HG03571 (cell line): ENCODE measurements around the gene NGEF.

Experiments
- ATAC-seq: cut with Tn5 transposase; IDR thresholded peaks from one replicate; pipeline ENCODE4 v1.9.1; 2021; ENCODE audit not compliant: unreplicated experiment

Gene NGEF

DNA sequence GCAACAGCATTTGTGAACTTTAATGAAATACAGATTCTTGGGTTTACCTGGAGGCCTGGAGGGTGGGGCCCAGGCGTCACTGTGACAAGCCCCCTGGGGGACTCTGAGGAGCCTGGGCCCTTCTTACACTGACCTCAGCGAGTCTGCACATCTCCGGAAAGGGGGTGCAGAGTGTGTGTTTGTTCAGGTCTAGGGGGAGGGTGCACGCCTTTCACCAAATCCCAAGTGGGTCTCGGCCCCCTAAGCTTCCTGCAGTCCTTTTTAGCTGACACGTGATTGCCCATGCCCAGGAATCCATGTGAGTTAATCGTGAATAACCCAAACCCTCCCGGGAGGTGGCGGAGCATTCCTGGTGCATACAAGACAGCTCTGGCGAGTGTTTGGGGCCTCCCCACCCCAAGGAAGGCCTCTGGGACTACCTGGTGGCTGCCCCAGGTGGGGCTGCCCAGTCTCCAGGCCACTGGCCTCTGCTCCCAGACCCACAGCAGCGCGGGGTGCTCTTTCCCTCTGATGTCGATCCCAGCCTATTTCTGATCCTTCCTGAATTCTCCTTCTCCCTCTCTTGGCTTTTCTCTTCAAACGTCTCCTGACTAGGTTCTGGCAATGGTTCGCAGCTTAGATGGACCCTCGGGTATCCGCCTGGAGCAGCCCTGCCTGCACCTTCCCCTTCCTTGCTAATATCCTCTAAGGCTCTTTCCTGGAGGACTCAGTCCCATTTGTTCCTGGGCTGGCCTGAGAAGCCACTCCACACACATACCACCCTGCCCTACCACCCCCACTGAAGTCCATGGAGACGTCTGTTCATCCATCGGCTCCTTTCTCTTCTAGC lies 10.0 kb downstream of the NGEF start:
- no peak for ATAC-seq

DNA sequence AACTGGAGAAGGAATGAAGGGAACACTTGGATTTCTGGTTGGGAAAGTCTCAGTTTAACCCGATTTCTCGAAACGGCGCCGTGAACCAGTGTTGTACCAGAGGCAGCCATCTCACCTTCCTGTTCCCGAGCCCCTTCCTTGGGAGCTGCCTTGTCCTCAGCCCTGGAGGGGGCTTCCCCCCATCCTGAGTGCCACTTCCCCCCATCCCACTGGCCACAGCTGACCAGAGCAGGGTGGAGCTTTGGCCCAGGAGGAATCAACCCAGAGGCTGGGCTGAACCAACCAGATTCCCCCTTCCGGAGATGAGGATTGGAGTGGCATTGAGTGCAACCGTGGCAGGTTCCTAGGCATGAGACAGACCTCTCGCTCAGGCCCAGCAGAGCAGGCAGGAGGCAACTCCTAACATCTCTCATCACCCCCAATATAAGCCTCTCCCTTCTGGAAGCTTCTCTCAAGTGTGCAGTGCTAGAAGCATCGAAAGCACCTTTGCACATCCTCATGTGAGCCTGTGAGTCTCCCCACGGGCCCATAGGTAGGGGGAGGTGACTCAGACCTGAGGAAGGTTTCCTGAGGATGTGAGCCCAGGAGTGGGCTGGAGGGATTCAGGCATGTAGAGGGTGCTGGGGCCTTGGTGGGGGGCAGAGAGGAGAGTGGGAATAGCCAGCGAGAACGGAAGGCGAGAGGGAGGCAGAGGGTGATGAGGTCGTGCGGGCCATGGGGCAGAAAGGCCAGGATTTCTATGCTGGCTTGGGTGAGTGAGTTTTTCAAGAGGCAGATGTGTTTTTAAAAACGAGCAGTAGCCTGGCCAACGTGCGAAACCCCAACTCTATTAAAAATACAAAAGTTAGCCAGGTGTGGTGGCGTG lies 11.9 kb downstream of the NGEF start:
- no peak for ATAC-seq

DNA sequence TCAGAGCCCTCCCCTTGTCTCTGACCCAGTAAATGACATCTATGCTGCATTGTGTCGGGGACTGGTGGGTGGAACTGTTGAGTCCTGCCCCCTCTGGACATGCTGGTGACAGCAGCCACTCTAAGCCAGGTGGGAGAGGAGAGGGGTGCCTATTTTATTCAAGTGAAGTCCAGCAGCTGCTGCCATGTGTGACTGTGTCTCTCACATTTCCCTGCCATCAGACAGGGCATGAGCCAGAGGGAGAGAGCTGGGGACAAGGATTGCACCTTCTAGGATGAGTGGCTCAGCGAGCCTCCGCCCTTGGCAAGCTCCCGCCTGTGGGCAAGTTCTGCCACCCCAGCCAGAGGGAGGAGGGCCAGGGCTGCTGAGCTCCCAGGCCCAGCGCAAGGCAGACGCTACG lies 13.7 kb downstream of the NGEF start:
- ATAC-seq = no peak

DNA sequence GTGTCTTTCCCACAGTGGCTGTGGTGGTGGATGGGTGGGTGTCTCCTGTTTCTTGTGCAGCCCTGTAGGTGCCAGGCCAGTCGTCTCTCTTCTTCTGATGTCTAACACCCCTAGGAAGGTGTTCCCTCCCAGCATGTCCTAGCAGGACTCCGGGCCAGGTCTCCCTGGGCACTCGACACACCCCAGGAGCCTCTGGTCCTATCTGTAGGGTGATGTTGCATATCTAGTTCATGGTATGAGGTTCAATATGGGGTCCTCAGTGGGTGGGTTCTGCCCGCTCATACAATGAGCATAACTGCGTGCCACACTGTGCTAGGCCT lies 14.4 kb downstream of the NGEF start:
- no peak for ATAC-seq

DNA sequence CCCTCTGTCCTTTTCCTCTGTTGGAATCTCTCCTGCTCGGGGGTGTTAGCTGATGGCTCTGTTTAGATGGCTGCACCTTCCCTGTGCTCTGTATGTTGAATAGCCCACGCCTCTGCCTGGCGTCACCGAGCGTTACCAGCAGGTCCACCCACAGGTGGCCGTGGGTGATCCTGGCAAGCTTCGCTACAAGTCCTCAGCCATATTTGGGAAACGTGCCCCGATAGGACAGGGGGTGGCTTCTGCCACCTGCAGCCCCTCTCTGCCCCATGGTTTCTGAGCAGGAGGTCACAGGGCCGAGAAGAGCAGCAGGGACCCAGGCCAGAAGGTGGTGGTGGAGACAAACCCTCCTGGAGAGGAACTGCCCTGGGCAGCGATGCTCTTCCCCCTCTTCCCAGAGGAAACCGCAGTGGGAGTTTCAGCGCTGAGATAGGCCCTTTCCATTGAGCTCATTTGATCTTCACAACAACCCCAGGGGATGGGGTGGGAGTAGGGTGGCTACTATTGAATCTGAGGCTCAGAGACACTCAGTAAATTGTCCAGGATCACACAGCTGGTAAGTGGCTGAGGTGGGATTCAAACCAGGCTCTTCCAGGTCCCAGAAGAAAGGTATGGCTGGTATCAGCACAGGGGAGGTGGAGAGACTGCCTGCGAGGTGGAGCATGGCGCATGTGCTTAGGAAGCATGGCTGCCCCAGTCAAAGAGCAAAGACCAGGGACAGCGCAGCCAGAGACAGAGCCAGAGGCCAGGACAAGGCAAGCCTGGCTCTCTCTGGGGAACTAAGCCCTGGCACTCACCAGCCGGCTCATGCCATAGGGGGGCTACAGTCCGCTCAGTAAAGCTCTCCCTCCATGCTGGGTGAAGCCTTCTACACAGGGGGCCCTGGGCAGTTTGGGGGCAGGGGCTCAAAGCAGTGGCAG lies 15.0 kb downstream of the NGEF start:
- no peak for ATAC-seq

DNA sequence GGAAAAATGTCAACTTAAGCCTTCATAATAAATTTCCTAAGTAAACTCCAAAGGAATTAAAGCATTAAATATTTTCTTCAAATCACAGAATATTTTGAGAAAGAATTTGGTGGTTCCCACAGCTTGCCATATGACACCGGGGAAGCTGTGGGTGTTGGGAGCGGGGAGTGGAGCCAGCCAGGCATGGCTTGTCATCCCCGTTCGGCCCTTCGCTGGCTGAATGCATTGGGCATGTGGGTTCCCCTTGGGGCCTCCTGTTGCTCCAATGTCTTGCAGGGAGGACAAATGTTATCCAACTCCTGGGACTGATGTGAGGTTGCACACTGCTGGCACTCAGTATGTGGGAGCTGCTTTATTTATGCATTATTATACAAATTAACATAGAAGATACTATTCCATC lies 18.6 kb downstream of the NGEF start:
- no peak for ATAC-seq

DNA sequence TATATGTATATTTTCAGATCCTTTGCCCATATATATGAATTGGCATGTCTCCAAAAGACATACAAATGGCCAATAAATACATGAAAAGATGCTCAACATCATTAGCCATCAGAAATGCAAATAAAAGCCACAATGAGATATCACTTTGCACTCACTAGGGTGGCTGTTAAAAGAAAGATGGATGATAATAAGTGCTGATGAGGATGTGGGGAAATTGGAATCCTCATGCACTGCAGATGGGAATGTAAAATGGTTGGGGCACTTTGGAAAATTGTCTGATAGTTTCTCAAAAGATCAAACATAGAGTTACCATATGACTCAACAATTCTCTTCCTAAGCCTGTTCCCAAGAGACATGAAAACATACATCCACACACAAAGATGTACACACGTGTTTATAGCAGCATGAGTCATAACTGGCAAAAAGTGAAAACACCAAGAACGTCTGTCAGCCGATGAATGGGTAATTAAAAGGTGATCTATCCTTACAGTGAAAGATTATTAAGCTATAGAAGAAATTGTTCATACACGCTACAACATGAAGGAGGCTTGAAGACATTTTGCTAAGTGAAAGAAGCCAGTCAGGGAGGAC lies 19.7 kb downstream of the NGEF start:
- no peak for ATAC-seq

DNA sequence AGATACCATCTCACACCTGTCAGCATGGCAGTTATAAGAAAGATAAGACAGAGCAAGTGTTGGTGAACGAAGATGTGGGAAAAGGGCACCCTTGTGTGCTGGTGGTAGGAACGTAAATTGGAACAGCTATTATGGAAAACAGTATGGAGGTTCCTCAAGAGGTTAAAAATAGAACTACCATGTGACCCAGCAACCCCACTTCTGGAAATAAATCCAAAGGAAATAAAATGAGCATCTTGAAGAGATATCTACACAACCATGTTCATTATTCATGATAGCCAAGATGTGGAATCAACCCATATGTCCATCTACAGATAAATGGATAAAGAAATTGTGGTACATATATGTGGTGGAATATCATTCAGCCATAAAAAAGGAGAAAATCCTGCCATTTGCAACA lies 26.9 kb downstream of the NGEF start:
- ATAC-seq = no peak

DNA sequence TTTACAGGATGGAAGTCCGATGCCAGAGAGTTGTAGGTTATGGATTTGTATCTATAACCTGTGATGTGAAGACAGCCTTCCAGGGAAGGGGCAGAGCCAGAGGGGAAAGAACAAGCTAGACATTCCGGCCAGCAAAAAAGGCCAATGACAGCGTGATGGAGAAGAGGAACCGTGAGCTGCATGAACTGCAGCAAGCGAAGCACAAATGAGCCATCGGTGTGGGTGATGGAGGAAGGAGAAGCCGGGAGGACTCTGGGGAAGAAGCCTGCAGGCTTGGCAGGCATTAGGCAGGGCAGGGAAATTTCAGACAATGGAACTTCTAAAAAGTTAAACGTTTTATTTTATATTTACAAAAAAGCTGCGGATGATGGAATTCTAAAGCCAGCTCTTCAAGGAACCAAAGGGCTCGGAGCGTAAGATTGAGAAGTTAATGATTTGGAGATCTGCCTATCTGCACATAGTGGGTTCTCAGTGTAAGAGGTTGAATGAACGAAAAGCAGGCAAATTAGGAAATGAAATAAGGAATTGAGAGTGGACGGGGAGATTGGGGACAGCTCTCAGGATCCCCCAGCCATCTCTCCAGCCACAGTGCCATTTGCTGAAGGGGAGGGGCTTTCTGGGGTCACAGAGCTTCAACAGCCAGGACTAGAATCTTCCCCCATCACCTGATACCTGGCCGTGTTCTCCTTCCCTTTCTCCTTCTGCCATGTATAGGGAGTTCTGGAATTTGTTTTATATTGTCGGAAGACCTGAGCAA lies 28.4 kb downstream of the NGEF start:
- no peak for ATAC-seq

DNA sequence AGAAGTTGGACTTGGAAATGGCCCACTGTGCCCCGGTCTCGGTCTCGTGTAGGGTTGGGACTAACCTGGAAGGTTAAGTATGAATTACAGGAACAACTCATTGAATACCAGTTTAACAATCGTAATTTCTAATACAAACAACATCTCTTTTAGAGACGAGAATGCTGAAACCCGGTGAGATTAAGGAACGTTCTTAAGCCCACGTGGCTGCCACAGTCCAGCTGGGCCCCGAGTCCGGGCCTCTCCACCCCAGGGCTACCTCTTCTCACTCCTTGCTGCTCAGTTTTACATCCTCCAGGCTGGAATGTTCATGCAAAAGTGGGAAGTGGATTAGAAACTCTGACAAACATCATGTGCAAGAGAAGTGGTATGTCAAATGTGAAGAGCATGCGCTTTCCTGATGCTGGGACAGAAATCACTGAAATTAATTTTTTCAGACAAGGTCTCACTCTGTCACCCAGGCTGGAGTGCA lies 29.4 kb downstream of the NGEF start:
- ATAC-seq = no peak

DNA sequence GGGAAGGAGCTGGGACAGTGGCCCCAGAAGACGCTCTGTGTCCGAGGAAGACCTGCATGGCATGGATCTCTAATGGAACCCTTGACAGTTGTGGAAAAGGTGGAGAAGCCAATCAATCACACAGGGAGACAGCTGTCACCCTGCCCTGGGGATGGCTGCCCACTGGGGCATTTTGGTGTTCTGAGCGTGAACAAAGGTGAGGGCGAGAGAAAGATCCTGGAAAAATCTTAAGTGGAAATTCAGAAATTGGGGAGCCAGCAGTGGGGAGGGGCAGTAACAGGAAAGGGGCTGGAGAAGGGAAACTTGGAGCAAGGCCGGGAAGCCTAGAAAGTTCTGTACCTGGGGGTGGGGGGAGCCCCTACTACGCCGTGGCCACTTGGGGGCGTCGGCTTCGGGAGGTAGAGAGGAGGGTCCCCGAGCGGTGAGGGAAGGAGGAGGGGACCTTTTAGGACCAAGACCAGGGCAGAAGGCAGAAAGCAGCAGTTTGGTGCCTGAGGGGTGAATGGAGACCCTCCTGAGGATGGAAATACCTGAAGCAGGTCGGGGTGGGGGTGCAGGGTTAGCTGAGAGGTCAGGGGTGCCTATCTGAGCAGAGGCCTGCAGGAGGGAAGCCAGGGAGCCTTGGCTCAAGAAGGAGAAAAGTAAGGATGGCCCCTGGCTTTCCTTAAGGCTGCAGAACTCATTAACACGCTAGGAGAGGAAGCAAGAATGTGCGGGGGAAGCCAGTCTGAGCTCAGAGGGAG lies 30.0 kb downstream of the NGEF start:
- ATAC-seq = no peak

DNA sequence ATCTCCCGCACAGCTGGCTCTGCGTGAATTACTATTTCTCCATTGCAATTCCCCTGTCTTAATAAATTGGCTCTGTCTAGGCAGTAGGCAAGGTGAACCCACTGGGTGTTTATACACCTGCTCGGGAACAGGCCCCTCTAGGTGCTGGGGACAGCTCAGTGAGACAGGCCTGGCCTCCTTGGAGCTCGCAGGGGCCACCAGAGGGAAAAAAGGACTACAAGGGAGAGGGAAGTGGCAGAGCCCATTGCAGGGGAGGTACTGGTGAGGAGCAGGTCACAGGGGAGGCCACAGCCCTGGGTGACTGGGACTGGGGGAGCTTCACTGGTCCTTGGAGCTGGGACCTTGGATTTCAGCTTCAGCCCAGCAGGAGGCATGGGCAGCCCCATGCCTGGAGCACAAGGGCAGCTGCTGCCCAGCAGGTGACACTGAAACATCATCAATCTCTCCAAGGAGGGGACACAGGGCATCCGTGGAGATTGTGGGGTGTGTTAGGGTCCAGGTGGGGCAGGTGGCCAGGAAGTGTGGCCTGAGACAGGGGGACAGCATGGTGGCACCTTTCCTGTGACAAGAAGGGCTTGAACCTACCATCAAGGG lies 31.2 kb downstream of the NGEF start:
- ATAC-seq = no peak

DNA sequence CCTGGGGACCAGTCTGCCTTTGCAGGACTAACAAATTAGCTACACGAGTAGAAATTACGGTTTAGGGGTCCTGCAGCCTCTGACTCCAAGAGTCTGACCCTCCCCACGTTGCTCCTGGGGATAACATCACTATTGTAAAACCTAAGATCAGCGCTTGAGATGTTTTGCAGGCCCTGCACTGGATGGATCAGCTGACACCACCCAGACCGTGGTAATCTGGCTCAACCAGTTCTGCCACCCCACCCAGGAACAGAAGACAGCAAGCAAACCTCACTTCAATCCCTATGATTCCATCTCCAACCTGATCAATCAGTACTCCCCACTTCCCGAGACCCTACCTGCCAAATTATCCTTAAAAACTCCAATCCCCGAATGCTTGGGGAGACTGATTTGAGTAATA lies 31.7 kb downstream of the NGEF start:
- ATAC-seq = no peak

DNA sequence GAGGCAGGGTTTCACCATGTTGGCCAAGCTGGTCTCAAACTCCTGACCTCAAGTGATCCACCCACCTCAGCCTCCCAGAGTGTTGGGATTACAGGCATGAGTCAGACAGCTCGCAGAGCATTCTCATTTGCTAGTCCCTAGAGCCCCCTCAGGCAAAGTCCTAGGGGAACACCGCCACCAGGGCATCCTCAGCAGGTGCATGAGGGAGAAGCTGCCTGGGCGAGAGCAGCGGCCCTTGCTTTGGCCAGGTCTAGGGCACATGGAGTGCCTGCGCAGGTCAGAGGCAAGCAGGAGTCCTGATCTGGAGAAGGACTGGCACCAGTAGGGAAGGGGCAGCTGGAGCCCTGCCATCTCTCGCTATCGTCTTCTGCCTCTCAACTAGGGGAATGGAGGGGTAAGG lies 32.4 kb downstream of the NGEF start:
- no peak for ATAC-seq

DNA sequence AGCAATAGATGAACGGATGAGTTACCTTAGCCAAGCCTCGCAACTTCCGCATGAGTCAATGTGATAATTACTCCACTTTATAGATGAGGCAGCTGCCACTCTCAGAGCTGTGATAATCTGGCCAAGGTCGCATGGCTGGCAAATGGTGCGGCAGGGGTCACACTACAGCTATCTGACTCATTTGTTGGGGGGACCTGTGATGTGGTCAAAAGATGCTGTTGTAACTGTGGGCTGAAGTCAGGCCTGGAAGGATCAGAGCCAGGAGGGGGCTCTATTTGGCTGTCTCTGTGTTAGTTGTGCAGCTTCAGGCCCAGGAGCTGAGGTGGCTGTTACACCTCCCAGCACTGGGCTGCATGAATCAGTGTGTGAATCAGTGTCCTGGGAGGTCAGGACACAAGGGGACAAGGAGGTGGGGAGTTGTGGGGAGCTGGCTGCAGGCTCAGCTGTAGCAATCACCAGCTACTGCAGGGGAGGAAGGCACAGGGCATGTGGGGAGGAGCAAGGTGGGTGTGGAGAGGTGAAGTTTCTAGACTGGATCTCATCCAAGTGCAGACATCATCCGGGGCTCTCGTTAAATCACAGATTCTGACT lies 33.1 kb downstream of the NGEF start:
- ATAC-seq = no peak

DNA sequence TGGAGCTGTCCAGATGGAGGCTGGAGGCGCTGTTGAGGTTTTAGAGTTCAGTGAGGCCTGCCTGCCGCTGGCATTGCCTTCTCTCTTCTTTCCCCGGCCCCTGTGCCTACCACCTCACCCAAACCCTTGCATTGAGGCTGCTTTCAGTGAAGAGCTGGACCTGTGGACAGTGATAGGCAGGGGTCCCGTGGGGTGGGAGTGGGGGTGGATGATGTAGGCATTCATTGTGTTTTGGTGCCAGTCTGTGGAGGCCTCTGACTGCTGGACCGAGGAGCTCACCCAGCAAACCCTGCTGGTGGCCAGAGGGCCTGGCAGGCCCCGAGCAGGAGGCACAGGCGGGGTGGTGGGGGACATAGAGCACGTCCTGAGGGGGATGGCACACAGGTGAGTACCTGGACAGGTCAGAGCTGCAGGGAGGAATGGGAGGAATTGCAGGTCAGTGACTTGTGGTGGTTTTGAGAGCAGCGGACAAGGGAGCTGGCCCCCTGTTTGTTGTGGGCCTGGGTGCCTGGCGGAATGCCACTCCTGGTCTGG lies 35.6 kb downstream of the NGEF start:
- ATAC-seq = no peak

DNA sequence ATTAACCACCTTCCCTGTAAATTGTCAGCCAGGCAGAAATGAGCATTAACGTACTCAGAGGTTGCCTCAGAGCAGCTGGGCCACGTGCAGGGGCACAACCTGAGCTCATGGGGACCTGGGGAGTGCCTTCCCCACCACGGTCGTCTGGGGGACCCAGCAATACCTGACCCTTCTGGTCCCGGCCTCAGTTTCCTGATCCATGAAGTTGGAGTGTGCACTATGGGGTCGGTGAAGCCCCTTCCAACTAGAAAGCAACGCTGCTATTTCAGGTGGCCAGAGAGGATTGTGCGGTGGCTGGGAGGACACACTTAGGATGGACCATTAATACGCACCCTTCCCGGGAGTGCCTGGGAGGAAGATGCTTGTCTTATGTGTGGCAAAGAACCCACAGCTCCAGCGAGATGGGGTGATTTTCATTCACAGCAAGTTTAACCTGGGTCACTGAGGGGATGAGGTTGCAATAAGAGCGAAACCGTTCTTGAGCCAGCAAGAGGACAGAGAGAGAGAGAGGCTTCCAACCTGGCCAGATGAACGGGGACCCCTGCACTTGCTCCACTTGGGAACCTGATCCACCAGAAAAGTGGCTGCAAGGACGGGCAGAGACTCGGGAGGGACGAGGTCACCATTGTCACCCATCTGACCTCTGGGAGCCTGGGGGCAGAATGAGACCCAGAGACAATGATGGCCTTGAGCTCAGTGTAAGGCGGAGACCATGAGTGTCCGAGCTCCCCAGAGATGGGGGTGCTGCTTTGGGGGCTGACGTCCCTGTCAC lies 36.2 kb downstream of the NGEF start:
- ATAC-seq = no peak

DNA sequence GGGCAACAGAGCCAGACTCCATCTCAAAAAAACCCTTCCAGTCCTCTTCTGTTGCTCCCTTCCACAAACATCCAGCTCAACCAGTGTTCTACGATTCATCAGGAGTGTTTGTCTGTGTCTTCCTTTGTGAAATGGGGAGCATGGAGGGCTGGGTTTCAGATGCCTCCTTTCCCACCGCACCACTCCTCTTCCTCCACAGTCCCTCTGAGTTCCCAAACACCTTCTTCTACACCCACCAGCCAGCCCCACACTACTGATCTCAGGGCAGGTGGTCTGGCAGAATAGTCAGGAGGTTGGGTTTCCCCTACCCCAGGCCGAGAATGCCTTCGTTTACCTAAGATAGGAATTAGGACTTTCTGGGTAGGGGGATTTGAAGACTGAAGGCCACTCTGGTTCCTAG lies 36.9 kb downstream of the NGEF start:
- ATAC-seq = no peak
